Measurements from ENCODE around the gene CCDC107. TPM values are rescaled to one million over a fixed set of nuclear protein-coding genes. Genes with fewer than 3 reads are reported as not detected.

CCDC107 gene
- total and polyA plus RNA-seq, 9 of the 15 experiments (the other 6 are each of a cell fraction or from before 2014, with no cell fraction given): 0.35 to 11.3 (median 6.9) TPM; not detected in 1

DNA sequence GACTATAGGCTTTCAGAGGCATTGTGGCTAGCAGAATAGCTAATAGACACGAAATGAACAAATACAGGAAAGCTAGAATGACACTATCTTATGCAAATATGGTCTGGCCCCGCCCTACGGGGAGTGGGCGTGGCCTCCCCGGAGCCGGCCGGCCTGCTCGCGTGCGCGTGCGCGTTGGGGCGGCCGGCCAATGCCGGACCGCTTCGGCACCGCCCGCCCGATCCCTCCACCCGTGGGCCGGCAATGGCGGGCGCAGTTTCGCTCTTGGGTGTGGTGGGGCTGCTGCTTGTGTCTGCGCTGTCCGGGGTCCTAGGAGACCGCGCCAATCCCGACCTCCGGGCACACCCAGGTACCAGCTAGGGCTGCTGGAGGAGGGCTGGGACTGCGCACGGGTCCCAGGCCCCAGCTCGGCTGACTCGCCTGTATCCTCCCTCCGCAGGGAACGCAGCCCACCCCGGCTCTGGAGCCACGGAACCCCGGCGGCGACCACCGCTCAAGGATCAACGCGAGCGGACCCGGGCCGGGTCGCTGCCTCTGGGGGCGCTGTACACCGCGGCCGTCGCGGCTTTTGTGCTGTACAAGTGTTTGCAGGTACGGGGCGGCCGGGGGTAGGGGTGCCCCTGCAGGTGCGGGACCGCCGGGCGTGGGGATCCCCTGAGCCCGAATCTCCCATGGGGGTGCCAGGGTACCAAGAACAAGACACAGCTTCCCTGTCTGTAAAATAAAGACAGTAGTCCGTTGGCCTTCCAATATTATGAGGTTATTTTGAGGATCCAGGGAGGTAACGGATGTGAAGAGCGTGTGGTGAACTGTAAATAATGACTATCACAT lies at the start of gene CCDC107 (continued):
- TF ChIP-seq KLF1 (tag; IDR thresholded peaks at IDR 0.05) (peak; percentile 59; the same call in 1 of the 2 replicates), KDM1A (IDR thresholded peaks at IDR 0.05) (no peak), ATF7 (IDR thresholded peaks at IDR 0.05) (0 out of 2 replicates have a peak, but pooled peaks have one; percentile 65), FUS (optimal IDR thresholded peaks at IDR 0.05; ENCODE audit: low read depth, low read length) (no peak), JUN (IDR thresholded peaks at IDR 0.05; ENCODE audit: borderline replicate concordance, low read depth, low read length) (no peak), JUN (CRISPR knock-in tag; IDR thresholded peaks at IDR 0.05; ENCODE audit: borderline replicate concordance) (no peak), SNRNP70 (optimal IDR thresholded peaks at IDR 0.05; ENCODE audit: low read depth, low read length) (no peak), SUPT5H (IDR thresholded peaks at IDR 0.05) (peak; percentile 61), PHF21A (IDR thresholded peaks at IDR 0.05; ENCODE audit: borderline replicate concordance, low read depth) (no peak), OTX1 (CRISPR knock-in tag; IDR thresholded peaks at IDR 0.05) (no peak; the same call in 1 of the 2 replicates), TEAD2 (tag; IDR thresholded peaks at IDR 0.05) (no peak), SMAD4 (CRISPR knock-in tag; conservative IDR thresholded peaks at IDR 0.05) (no peak), FOXA3 (CRISPR knock-in tag; conservative IDR thresholded peaks at IDR 0.05 in 1 of 2, IDR thresholded peaks at IDR 0.05 in 1 of 2) (no peak), EP300 (IDR thresholded peaks at IDR 0.05; ENCODE audit: low read length) (0 out of 2 replicates have a peak, but pooled peaks have one; percentile 5), ZFP1 (CRISPR knock-in tag; IDR thresholded peaks at IDR 0.05) (no peak), DIDO1 (tag; IDR thresholded peaks at IDR 0.05; ENCODE audit: low read depth) (no peak)
- TF ChIP-seq, protein P1, sequence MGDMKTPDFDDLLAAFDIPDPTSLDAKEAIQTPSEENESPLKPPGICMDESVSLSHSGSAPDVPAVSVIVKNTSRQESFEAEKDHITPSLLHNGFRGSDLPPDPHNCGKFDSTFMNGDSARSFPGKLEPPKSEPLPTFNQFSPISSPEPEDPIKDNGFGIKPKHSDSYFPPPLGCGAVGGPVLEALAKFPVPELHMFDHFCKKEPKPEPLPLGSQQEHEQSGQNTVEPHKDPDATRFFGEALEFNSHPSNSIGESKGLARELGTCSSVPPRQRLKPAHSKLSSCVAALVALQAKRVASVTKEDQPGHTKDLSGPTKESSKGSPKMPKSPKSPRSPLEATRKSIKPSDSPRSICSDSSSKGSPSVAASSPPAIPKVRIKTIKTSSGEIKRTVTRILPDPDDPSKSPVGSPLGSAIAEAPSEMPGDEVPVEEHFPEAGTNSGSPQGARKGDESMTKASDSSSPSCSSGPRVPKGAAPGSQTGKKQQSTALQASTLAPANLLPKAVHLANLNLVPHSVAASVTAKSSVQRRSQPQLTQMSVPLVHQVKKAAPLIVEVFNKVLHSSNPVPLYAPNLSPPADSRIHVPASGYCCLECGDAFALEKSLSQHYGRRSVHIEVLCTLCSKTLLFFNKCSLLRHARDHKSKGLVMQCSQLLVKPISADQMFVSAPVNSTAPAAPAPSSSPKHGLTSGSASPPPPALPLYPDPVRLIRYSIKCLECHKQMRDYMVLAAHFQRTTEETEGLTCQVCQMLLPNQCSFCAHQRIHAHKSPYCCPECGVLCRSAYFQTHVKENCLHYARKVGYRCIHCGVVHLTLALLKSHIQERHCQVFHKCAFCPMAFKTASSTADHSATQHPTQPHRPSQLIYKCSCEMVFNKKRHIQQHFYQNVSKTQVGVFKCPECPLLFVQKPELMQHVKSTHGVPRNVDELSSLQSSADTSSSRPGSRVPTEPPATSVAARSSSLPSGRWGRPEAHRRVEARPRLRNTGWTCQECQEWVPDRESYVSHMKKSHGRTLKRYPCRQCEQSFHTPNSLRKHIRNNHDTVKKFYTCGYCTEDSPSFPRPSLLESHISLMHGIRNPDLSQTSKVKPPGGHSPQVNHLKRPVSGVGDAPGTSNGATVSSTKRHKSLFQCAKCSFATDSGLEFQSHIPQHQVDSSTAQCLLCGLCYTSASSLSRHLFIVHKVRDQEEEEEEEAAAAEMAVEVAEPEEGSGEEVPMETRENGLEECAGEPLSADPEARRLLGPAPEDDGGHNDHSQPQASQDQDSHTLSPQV (IDR thresholded peaks at IDR 0.05): 0 out of 2 replicates have a peak, but pooled peaks have one; percentile 6
- TF ChIP-seq, protein P2, sequence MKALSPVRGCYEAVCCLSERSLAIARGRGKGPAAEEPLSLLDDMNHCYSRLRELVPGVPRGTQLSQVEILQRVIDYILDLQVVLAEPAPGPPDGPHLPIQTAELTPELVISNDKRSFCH (CRISPR knock-in tag; IDR thresholded peaks at IDR 0.05): no peak
- TF ChIP-seq, protein P2 (tag; IDR thresholded peaks at IDR 0.05): no peak
- TF ChIP-seq, protein P3, sequence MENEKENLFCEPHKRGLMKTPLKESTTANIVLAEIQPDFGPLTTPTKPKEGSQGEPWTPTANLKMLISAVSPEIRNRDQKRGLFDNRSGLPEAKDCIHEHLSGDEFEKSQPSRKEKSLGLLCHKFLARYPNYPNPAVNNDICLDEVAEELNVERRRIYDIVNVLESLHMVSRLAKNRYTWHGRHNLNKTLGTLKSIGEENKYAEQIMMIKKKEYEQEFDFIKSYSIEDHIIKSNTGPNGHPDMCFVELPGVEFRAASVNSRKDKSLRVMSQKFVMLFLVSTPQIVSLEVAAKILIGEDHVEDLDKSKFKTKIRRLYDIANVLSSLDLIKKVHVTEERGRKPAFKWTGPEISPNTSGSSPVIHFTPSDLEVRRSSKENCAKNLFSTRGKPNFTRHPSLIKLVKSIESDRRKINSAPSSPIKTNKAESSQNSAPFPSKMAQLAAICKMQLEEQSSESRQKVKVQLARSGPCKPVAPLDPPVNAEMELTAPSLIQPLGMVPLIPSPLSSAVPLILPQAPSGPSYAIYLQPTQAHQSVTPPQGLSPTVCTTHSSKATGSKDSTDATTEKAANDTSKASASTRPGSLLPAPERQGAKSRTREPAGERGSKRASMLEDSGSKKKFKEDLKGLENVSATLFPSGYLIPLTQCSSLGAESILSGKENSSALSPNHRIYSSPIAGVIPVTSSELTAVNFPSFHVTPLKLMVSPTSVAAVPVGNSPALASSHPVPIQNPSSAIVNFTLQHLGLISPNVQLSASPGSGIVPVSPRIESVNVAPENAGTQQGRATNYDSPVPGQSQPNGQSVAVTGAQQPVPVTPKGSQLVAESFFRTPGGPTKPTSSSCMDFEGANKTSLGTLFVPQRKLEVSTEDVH (IDR thresholded peaks at IDR 0.05; ENCODE audit: low read depth, partially characterized antibody): no peak

All from K562 (cell line).